Body of pancreas (tissue), 4 donors: Measurements from ENCODE around the gene CTNNA2. TPM values are rescaled to one million over a fixed set of nuclear protein-coding genes. Genes with fewer than 3 reads are reported as not detected.
"Not testable (repeated sequence)": the region's sequence is repeated elsewhere in the genome, so short reads cannot be mapped to it uniquely, and the experiment has no call there.

Experiments
- ATAC-seq: fragments of 150-250 bp; one replicate; pipeline ENCODE4 v1.9.1; 2016
- DNase-seq, 4 donors: peaks; one replicate each; pipeline ENCODE4 v3.0.0-alpha.2; 2019
- H3K27ac ChIP-seq, 4 donors: fragments of 200-600 bp; sonication (generic); 1 replicate in 3 of 4; 2 replicates in 1 of 4; pipeline versions ENCODE4 v1.5.1 to v1.6.1; 2016 to 2019; ENCODE audit warnings: mild to moderate bottlenecking in 1 of 4, mixed read lengths in 1 of 4, moderate library complexity in 1 of 4
- H3K27me3 ChIP-seq, 2 donors: fragments of 200-600 bp; sonication (generic); one replicate each; pipeline ENCODE4 v1.6.0; 2016; ENCODE audit warnings: mild to moderate bottlenecking in 1 of 2
- H3K36me3 ChIP-seq, 2 donors: fragments of 200-600 bp; sonication (generic); replicated peaks in 1 of 2; 2 replicates each; pipeline ENCODE4 v1.5.1; 2016; ENCODE audit warnings: low read depth in 2 of 2; ENCODE audit not compliant: insufficient read depth in 1 of 2
- H3K4me1 ChIP-seq: fragments of 200-600 bp; sonication (generic); one replicate; pipeline ENCODE4 v1.6.0; 2016
- H3K4me3 ChIP-seq, 2 donors: fragments of 200-600 bp; sonication (generic); 1 replicate in 1 of 2; 2 replicates in 1 of 2; pipeline ENCODE4 v1.5.1; 2016 to 2019
- H3K9me3 ChIP-seq, 3 donors: fragments of 200-600 bp; sonication (generic); 1 replicate in 2 of 3; 2 replicates in 1 of 3; pipeline ENCODE4 v1.5.1; 2016
- CTCF ChIP-seq, 7 experiments: fragments of 450-650 bp in 4 of 7; fragments of 200-600 bp in 3 of 7; sonication (generic) in 3 of 7; IDR thresholded peaks; one replicate each; pipeline ENCODE4 v1.5.1; 2016 to 2019; ENCODE audit warnings: antibody characterized with exemption in 7 of 7
- POLR2A ChIP-seq, 3 donors: fragments of 450-650 bp; IDR thresholded peaks; one replicate each; pipeline ENCODE4 v1.6.1; 2016; ENCODE audit warnings: antibody characterized with exemption in 3 of 3, mild to moderate bottlenecking in 2 of 3
- WGBS, 2 donors: methylation state at CpG; one replicate each; pipeline ENCODE4 v1.1.5; 2017; 5-methylcytosine and 5-hydroxymethylcytosine counted together
- intact Hi-C: fragments of 100-400 bp; cut with DNase I; formaldehyde crosslinking; loops from one replicate; pipeline ENCODE4 v1.15.1; 2023
- total RNA-seq, 2 donors: library from RNA; depleted of rRNA; stranded (reverse); fragments of >200 nt; gene quantifications; one replicate each; pipeline ENCODE4 v1.1.0, GENCODE V29; 2016

The CTNNA2 gene
- total RNA-seq, 2 donors from 2014 or later: 0.52 to 29.3 TPM

GRCh38 chr2:80026040-80026729 lies 513.3 kb downstream of the CTNNA2 start:
- Histone ChIP-seq H3K27me3 (no peaks in the 10 kb centered on the region), H3K4me3 (no peak overlapping the region), H3K36me3 (no peaks in the 10 kb centered on the region), H3K4me1 (no peaks in the 10 kb centered on the region), H3K27ac (no peak overlapping the region), H3K9me3 (no peaks in the 10 kb centered on the region)
- WGBS, 2 donors: 69 to 72% methylated on average over 5 of the region's 5 CpGs
- no peak for DNase-seq
- intact Hi-C loops: no loop called here
- no peak for ATAC-seq
- no peak for TF ChIP-seq POLR2A (IDR thresholded peaks at IDR 0.05)
- no peak for TF ChIP-seq CTCF (IDR thresholded peaks at IDR 0.05)

- no peaks in the 10 kb centered on the region for H3K27me3 ChIP-seq
- intact Hi-C loops: no loop called here
- H3K4me3 ChIP-seq: no peak overlapping the region
- no peaks in the 10 kb centered on the region for H3K4me1 ChIP-seq
- TF ChIP-seq CTCF (IDR thresholded peaks at IDR 0.05) (no peak), POLR2A (IDR thresholded peaks at IDR 0.05) (no peak)
- DNase-seq: no peak
- no peak overlapping the region for H3K27ac ChIP-seq
- 74 to 79% methylated on average over 3 of the region's 3 CpGs for WGBS, 2 donors
- no peak for ATAC-seq
- H3K36me3 ChIP-seq: no peaks in the 10 kb centered on the region
- H3K9me3 ChIP-seq: no peaks in the 10 kb centered on the region
Measured at GRCh38 chr2:80028051-80028450, 515.2 kb downstream of the CTNNA2 start.

- Histone ChIP-seq H3K4me1 (no peaks in the 10 kb centered on the region), H3K4me3 (no peak overlapping the region), H3K36me3 (no peaks in the 10 kb centered on the region), H3K27ac (no peak overlapping the region), H3K9me3 (no peaks in the 10 kb centered on the region), H3K27me3 (no peaks in the 10 kb centered on the region)
- intact Hi-C loops: no loop called here
- ATAC-seq (no peak), DNase-seq (no peak)
- no peak for TF ChIP-seq CTCF (IDR thresholded peaks at IDR 0.05)
- no peak for TF ChIP-seq POLR2A (IDR thresholded peaks at IDR 0.05)
Measured at GRCh38 chr2:80028584-80028983, 515.7 kb downstream of the CTNNA2 start.

- Histone ChIP-seq H3K9me3 (no peaks in the 10 kb centered on the region), H3K4me1 (no peaks in the 10 kb centered on the region), H3K27me3 (no peaks in the 10 kb centered on the region), H3K36me3 (no peaks in the 10 kb centered on the region), H3K4me3 (no peak overlapping the region), H3K27ac (no peak overlapping the region)
- 43 to 55% methylated on average over 2 of the region's 2 CpGs for WGBS, 2 donors
- TF ChIP-seq CTCF (IDR thresholded peaks at IDR 0.05) (no peak), POLR2A (IDR thresholded peaks at IDR 0.05) (no peak)
- intact Hi-C loops: no loop called here
- no peak for ATAC-seq
- no peak for DNase-seq
Measured at GRCh38 chr2:80030135-80030534, 517.3 kb downstream of the CTNNA2 start.

GRCh38 chr2:80032684-80033083 lies 519.8 kb downstream of the CTNNA2 start:
- H3K27me3 ChIP-seq, intact Hi-C loops, H3K4me3 ChIP-seq, ATAC-seq, H3K4me1 ChIP-seq, DNase-seq, H3K9me3 ChIP-seq, H3K27ac ChIP-seq, H3K36me3 ChIP-seq: not testable (repeated sequence)
- WGBS, 2 donors: 77 to 80% methylated on average over 7 of the region's 7 CpGs
